Sigmoid colon (tissue), 4 donors: Measurements from ENCODE around the gene OTX1.

ENCODE experiments used
- EP300 ChIP-seq, 4 donors: sonication (generic); formaldehyde crosslinking; IDR thresholded peaks; one replicate each; pipeline ENCODE4 v1.6.1; 2017; ENCODE audit warnings: antibody characterized with exemption in 4 of 4
- TF ChIP-seq, protein P1 (sequence below), 4 experiments: fragments of 450-650 bp in 3 of 4; fragments of 200-600 bp in 1 of 4; IDR thresholded peaks; one replicate each; pipeline ENCODE4 v1.5.1; 2016 to 2019; ENCODE audit warnings: antibody characterized with exemption in 4 of 4, mild to moderate bottlenecking in 3 of 4, moderate library complexity in 2 of 4

DNA sequence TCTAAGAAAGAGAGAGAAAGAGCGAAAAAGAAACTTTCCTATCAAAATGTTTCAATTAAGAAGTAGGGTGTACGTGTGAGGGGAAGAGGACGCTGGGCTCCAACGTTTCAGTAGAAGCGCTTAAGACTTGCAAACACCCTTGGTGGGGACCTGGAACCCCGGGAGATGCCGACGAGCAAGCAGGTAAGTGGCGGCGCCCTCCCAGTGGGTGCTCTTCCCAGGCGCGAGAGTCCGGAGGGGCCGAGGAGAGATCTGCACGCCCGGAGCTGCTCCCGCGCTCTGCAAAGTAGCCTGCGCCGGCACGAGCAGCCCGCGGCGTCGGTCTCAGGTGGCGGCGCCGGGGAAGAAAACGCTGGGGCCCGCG is 678 bp upstream of the OTX1 start:
- TF ChIP-seq, protein P1, sequence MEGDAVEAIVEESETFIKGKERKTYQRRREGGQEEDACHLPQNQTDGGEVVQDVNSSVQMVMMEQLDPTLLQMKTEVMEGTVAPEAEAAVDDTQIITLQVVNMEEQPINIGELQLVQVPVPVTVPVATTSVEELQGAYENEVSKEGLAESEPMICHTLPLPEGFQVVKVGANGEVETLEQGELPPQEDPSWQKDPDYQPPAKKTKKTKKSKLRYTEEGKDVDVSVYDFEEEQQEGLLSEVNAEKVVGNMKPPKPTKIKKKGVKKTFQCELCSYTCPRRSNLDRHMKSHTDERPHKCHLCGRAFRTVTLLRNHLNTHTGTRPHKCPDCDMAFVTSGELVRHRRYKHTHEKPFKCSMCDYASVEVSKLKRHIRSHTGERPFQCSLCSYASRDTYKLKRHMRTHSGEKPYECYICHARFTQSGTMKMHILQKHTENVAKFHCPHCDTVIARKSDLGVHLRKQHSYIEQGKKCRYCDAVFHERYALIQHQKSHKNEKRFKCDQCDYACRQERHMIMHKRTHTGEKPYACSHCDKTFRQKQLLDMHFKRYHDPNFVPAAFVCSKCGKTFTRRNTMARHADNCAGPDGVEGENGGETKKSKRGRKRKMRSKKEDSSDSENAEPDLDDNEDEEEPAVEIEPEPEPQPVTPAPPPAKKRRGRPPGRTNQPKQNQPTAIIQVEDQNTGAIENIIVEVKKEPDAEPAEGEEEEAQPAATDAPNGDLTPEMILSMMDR (IDR thresholded peaks at IDR 0.05): no peak
- TF ChIP-seq EP300 (IDR thresholded peaks at IDR 0.05): no peak
